Retinal pigment epithelial cell (primary cell): ENCODE measurements around the gene HLA-G.
A peak's percentile ranks its signal among the peaks of the same experiment; 100 is the strongest.
"Not testable (repeated sequence)": the region's sequence is repeated elsewhere in the genome, so short reads cannot be mapped to it uniquely, and the experiment has no call there.

Experiments used
- DNase-seq: peaks from one replicate; pipeline ENCODE4 v3.0.0-alpha.2; 2010; ENCODE audit warnings: low read depth
- H3K4me3 ChIP-seq: 2 replicates; pipeline ENCODE4 v1.5.1; 2011; ENCODE audit warnings: mild to moderate bottlenecking, low read length, control low read depth, moderate library complexity
- CTCF ChIP-seq: conservative IDR thresholded peaks from 2 replicates; pipeline ENCODE4 v1.5.1; 2011; ENCODE audit warnings: low read depth, low read length, control low read depth, inconsistent platforms

Gene HLA-G

DNA sequence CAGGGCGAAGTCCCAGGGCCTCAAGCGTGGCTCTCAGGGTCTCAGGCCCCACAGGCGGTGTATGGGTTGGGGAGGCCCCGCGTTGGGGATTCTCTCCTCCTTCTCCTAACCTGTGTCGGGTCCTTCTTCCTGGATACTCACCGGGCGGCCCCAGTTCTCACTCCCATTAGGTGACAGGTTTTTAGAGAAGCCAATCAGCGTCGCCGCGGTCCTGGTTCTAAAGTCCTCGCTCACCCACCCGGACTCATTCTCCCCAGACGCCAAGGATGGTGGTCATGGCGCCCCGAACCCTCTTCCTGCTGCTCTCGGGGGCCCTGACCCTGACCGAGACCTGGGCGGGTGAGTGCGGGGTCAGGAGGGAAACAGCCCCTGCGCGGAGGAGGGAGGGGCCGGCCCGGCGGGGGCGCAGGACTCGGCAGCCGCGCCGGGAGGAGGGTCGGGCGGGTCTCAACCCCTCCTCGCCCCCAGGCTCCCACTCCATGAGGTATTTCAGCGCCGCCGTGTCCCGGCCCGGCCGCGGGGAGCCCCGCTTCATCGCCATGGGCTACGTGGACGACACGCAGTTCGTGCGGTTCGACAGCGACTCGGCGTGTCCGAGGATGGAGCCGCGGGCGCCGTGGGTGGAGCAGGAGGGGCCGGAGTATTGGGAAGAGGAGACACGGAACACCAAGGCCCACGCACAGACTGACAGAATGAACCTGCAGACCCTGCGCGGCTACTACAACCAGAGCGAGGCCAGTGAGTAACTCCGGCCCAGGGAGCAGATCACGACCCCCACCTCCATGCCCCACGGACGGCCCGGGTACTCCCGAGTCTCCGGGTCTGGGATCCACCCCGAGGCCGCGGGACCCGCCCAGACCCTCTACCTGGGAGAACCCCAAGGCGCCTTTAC lies at the start of gene HLA-G:
Gene HLA-G (plus strand): TSS at position 247 of the 892 bp plus-strand sequence. CDS start 20 bp downstream, at position 267.
- TF ChIP-seq CTCF: no peak
- no peak within 1 kb of the TSS for H3K4me3 ChIP-seq
- DNase-seq: no peak

GRCh38 chr6:29780019-29780698 lies 47.5 kb upstream of the HLA-G start:
- not testable (repeated sequence) for DNase-seq, H3K4me3 ChIP-seq

DNA sequence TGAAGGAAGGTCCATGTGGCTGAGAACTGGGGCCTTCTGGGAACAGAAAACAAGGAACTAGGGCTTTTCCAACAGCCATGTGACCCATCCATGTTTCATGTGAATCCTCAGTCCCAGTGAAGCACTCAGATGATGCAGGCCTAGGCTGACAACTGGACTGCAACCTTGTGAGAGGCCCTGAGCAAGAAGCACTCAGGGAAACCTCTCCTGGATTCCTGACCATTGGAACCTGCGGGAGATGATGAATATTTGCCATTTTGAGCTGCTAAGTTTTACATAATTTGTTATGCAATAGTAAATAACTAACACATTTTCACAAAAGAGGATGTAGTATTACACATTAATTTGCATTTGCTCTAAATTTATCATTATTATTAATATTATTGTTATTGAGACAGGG lies 38.4 kb upstream of the HLA-G start:
- DNase-seq: no peak
- H3K4me3 ChIP-seq: no peak overlapping the region
- TF ChIP-seq CTCF: no peak

DNA sequence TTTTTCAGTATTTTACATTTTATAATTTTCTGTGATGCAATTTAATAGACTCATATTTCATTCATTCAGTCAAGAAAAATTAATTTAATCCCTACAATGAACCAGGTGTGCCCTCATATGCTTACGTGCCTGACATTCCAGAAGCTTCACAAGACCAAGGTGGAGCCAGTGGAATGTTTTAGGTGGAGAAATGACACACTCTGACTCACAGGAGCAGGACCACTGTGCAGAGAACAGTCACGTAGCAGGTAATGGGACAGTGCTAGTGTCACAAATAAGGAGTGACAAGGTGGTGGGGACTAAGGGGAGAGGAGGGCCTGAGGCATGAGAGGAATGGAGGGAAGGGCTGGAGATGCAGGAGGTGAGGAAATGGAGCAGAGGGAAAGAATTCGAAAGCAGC lies 37.0 kb upstream of the HLA-G start:
- no peak for TF ChIP-seq CTCF
- no peak for DNase-seq
- H3K4me3 ChIP-seq: no peak overlapping the region

DNA sequence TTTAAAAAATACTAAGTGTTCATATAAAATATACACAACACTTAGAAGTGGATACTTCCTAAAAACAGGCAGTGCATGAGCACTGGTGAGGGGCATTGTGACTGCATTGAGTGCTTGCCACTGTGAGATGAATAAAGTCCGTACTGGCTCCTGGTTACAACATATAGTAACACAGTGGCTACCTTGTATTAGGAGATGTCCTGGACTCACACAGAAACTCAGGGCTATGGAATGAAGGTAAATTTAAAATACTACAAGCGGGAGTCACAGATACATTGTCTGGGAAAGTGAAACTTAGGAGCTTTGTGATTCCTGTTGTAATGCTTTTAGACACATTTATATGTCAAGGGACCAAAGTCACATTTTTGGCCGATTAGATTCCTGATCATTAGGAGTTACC lies 36.5 kb upstream of the HLA-G start:
- no peak overlapping the region for H3K4me3 ChIP-seq
- TF ChIP-seq CTCF: no peak
- DNase-seq: no peak

- no peak for DNase-seq
- no peak overlapping the region for H3K4me3 ChIP-seq
- TF ChIP-seq CTCF: no peak
Observed at GRCh38 chr6:29791786-29792122, 35.9 kb upstream of the HLA-G start.

- peak overlapping the region; percentile 22 for H3K4me3 ChIP-seq
- no peak for DNase-seq
- peak; percentile 12 for TF ChIP-seq CTCF
Observed at GRCh38 chr6:29792123-29793035, 35.2 kb upstream of the HLA-G start.
